ENCODE data around the gene CFAP77. TPM values are rescaled to one million over a fixed set of nuclear protein-coding genes. Genes with fewer than 3 reads are reported as not detected.
"Not testable (repeated sequence)": the region's sequence is repeated elsewhere in the genome, so short reads cannot be mapped to it uniquely, and the experiment has no call there.

The CFAP77 gene
- total RNA-seq: under 0.01 TPM in 1 of 2 replicates, not detected in the other

- DNase-seq (ENCODE audit: low read depth in 2 of 2): peak; percentile 44 to 54
Observed at GRCh38 chr9:132409828-132410528, at the start of gene CFAP77. Gene CFAP77 (plus strand): TSS chr9:132410211. CDS start chr9:132410272, 61 bp downstream.

GRCh38 chr9:132364068-132364467 is 45.9 kb upstream of the CFAP77 start:
- DNase-seq (ENCODE audit: low read depth in 2 of 2): no peak

- DNase-seq (ENCODE audit: low read depth in 2 of 2): peak in 1 of 2 donors; percentile 29
Observed at GRCh38 chr9:132365986-132366385, 44.0 kb upstream of the CFAP77 start.

- no peak for DNase-seq (ENCODE audit: low read depth in 2 of 2)
Observed at GRCh38 chr9:132366481-132366880, 43.5 kb upstream of the CFAP77 start.

GRCh38 chr9:132367613-132368313 is 42.2 kb upstream of the CFAP77 start:
- DNase-seq (ENCODE audit: low read depth in 2 of 2): no peak

GRCh38 chr9:132369421-132369820 is 40.6 kb upstream of the CFAP77 start:
- DNase-seq (ENCODE audit: low read depth in 2 of 2): peak; percentile 18 to 39

GRCh38 chr9:132370592-132370991 is 39.4 kb upstream of the CFAP77 start:
- no peak for DNase-seq (ENCODE audit: low read depth in 2 of 2)

GRCh38 chr9:132372177-132373095 is 37.6 kb upstream of the CFAP77 start:
- DNase-seq (ENCODE audit: low read depth in 2 of 2): peak; percentile 93 to 98

GRCh38 chr9:132377769-132378168 is 32.2 kb upstream of the CFAP77 start:
- not testable (repeated sequence) for DNase-seq (ENCODE audit: low read depth in 2 of 2)

- not testable (repeated sequence) for DNase-seq (ENCODE audit: low read depth in 2 of 2)
Observed at GRCh38 chr9:132378416-132378815, 31.6 kb upstream of the CFAP77 start.

- DNase-seq (ENCODE audit: low read depth in 2 of 2): no peak
Observed at GRCh38 chr9:132381966-132382541, 28.0 kb upstream of the CFAP77 start.

- peak in 1 of 2 donors; percentile 48 for DNase-seq (ENCODE audit: low read depth in 2 of 2)
Observed at GRCh38 chr9:132383462-132383883, 26.5 kb upstream of the CFAP77 start.

GRCh38 chr9:132384376-132384775 is 25.6 kb upstream of the CFAP77 start:
- DNase-seq (ENCODE audit: low read depth in 2 of 2): no peak

GRCh38 chr9:132387133-132387532 is 22.9 kb upstream of the CFAP77 start:
- no peak for DNase-seq (ENCODE audit: low read depth in 2 of 2)

GRCh38 chr9:132390966-132391365 is 19.0 kb upstream of the CFAP77 start:
- DNase-seq (ENCODE audit: low read depth in 2 of 2): no peak

GRCh38 chr9:132391449-132391848 is 18.6 kb upstream of the CFAP77 start:
- no peak for DNase-seq (ENCODE audit: low read depth in 2 of 2)

- DNase-seq (ENCODE audit: low read depth in 2 of 2): no peak
Observed at GRCh38 chr9:132395560-132395959, 14.5 kb upstream of the CFAP77 start.

GRCh38 chr9:132401824-132402223 is 8.2 kb upstream of the CFAP77 start:
- no peak for DNase-seq (ENCODE audit: low read depth in 2 of 2)

- peak; percentile 44 to 85 for DNase-seq (ENCODE audit: low read depth in 2 of 2)
Observed at GRCh38 chr9:132404228-132404881, 5.7 kb upstream of the CFAP77 start.

GRCh38 chr9:132406554-132407122 is 3.4 kb upstream of the CFAP77 start, which contains the start of gene TTF1:
Gene TTF1 (minus strand): TSS chr9:132406840. CDS start chr9:132402821, 4,019 bp downstream.
- peak; percentile 94 to 95 for DNase-seq (ENCODE audit: low read depth in 2 of 2)
